Right lobe of liver (tissue), 6 donors: ENCODE measurements around the gene PBXIP1. TPM values are rescaled to one million over a fixed set of nuclear protein-coding genes. Genes with fewer than 3 reads are reported as not detected.

Source experiments
- ATAC-seq, 4 donors: fragments of 200-7000 bp; cut with Tn5 transposase; one replicate each; pipeline ENCODE4 v1.9.1; 2020; ENCODE audit warnings: mild to moderate bottlenecking in 4 of 4, moderate library complexity in 4 of 4
- DNase-seq, 3 donors: peaks; one replicate each; pipeline ENCODE4 v3.0.0-alpha.2; 2020
- H3K27ac ChIP-seq, 3 donors: fragments of 200-600 bp; one replicate each; pipeline ENCODE4 v1.8.0; 2022
- H3K27me3 ChIP-seq, 2 donors: fragments of 200-600 bp; one replicate each; pipeline ENCODE4 v1.8.0; 2022
- H3K36me3 ChIP-seq, 4 donors: fragments of 200-600 bp; sonication (generic) in 1 of 4; one replicate each; pipeline versions ENCODE4 v1.5.1 to v1.8.0; 2017 to 2022; ENCODE audit warnings: control low read depth in 1 of 4
- H3K4me1 ChIP-seq, 4 donors: fragments of 200-600 bp; sonication (generic) in 1 of 4; one replicate each; pipeline versions ENCODE4 v1.5.1 to v1.8.0; 2017 to 2022; ENCODE audit warnings: control low read depth in 1 of 4
- H3K4me3 ChIP-seq, 3 donors: fragments of 200-600 bp; one replicate each; pipeline ENCODE4 v1.8.0; 2022
- H3K9me3 ChIP-seq, 4 donors: fragments of 200-600 bp; sonication (generic) in 1 of 4; one replicate each; pipeline versions ENCODE4 v1.5.1 to v1.8.0; 2017 to 2022; ENCODE audit warnings: control low read depth in 1 of 4
- CTCF ChIP-seq, 4 donors: fragments of 200-600 bp in 3 of 4; fragments of 450-650 bp in 1 of 4; IDR thresholded peaks; one replicate each; pipeline versions ENCODE4 v1.5.1 to v1.8.0; 2016 to 2022; ENCODE audit warnings: antibody characterized with exemption in 4 of 4, mild to moderate bottlenecking in 2 of 4
- POLR2A ChIP-seq: fragments of 450-650 bp; IDR thresholded peaks from one replicate; pipeline ENCODE4 v1.6.1; 2017; ENCODE audit warnings: antibody characterized with exemption, mild to moderate bottlenecking
- WGBS: methylation state at CpG from one replicate; pipeline ENCODE4 v1.1.6; 2018; ENCODE audit warnings: low coverage, low lambda C conversion rate; ENCODE audit not compliant: insufficient coverage; ENCODE audit errors: missing lambda C conversion rate; 5-methylcytosine and 5-hydroxymethylcytosine counted together
- intact Hi-C, 2 donors: fragments of 100-400 bp; cut with DNase I; formaldehyde crosslinking; loops; one replicate each; pipeline versions ENCODE4 v1.11.2 to v1.14.1; 2022
- total RNA-seq, 6 experiments: library from RNA; depleted of rRNA in 2 of 6; stranded (reverse); fragments of >200 nt in 2 of 6; fragmentation: NEBNext Ultra II Directional in 3 of 6; extraction: Animal tissue kit (Norgen Biotek cat#: 25700) in 3 of 6; gene quantifications; one replicate each; pipeline versions ENCODE4 v1.1.0 to v1.2.4, GENCODE V29; 2016 to 2023
- donor health status: DM: no; HTN: yes; CAD: no.
- donor health status: DM: no; HTN: no; CAD: no.
- donor health status: DM: no; HTN: no; CAD: no.
- donor health status: DM: no; HTN: yes; CAD: no.
- donor health status: DM: no; HTN: yes; CAD: no.

The PBXIP1 gene
- total RNA-seq, 6 experiments from 2014 or later, result 16.7 to 25.9 (median 19.1) TPM

GRCh38 chr1:155001425-155001674 lies 45.5 kb upstream of the PBXIP1 start:
- no peaks in the 10 kb centered on the region for H3K36me3 ChIP-seq
- 0% methylated on average over 8 of the region's 11 CpGs for WGBS
- TF ChIP-seq CTCF (IDR thresholded peaks at IDR 0.05) (no peak), POLR2A (no peak)
- peak overlapping the region; percentile 85 to 93 (median 91) for H3K4me3 ChIP-seq
- ATAC-seq (no peak), DNase-seq (no peak)
- intact Hi-C loops, result no loop called here
- H3K9me3 ChIP-seq, result no peaks in the 10 kb centered on the region
- H3K27me3 ChIP-seq, result no peaks in the 10 kb centered on the region
- H3K4me1 ChIP-seq, result peaks cover 0 to 39% (median 16%) of the 10 kb centered on the region in 4 donors
- H3K27ac ChIP-seq, result peak overlapping the region; percentile 76 to 95 (median 93)

- Histone ChIP-seq H3K36me3 (no peaks in the 10 kb centered on the region), H3K27ac (peak overlapping the region; percentile 76 to 95 (median 93)), H3K4me1 (peaks cover 0 to 38% (median 13%) of the 10 kb centered on the region in 4 donors), H3K4me3 (peak overlapping the region; percentile 85 to 93 (median 91)), H3K27me3 (no peaks in the 10 kb centered on the region), H3K9me3 (no peaks in the 10 kb centered on the region)
- DNase-seq, result peak; percentile 93 to 98 (median 97)
- intact Hi-C loops, result no loop called here
- under 1% methylated on average over 27 of the region's 43 CpGs for WGBS
- peak; percentile 53 to 66 (median 62) for ATAC-seq
- TF ChIP-seq POLR2A (peak; percentile 88), CTCF (IDR thresholded peaks at IDR 0.05) (peak in 2 of 4 donors; percentile 7 to 15)
These were observed 45.0 kb upstream of the PBXIP1 start for GRCh38 chr1:155000726-155001424.

- peak in 2 of 3 donors; percentile 51 to 68 for DNase-seq
- ATAC-seq, result no peak
These were observed 44.5 kb upstream of the PBXIP1 start for GRCh38 chr1:155000411-155000725.

GRCh38 chr1:154999571-155000410 lies 43.9 kb upstream of the PBXIP1 start:
- no peaks in the 10 kb centered on the region for H3K36me3 ChIP-seq
- peak overlapping the region; percentile 76 to 95 (median 93) for H3K27ac ChIP-seq
- intact Hi-C loops, result no loop called here
- TF ChIP-seq CTCF (IDR thresholded peaks at IDR 0.05), result no peak
- no peak for TF ChIP-seq POLR2A
- peak overlapping the region; percentile 21 to 93 (median 91) for H3K4me3 ChIP-seq
- H3K4me1 ChIP-seq, result peaks cover 0 to 27% (median 6%) of the 10 kb centered on the region in 4 donors
- no peaks in the 10 kb centered on the region for H3K9me3 ChIP-seq
- WGBS, result 0% methylated on average over 18 of the region's 50 CpGs
- no peaks in the 10 kb centered on the region for H3K27me3 ChIP-seq
- ATAC-seq (no peak), DNase-seq (peak in 2 of 3 donors; percentile 45 to 61)

More at GRCh38 chr1:155000411-155000725, 44.5 kb upstream of the PBXIP1 start:
- 0% methylated on average over 6 of the region's 13 CpGs for WGBS
- Histone ChIP-seq H3K27ac (peak overlapping the region; percentile 76 to 95 (median 93)), H3K4me1 (peaks cover 0 to 33% (median 11%) of the 10 kb centered on the region in 4 donors), H3K36me3 (no peaks in the 10 kb centered on the region), H3K9me3 (no peaks in the 10 kb centered on the region), H3K27me3 (no peaks in the 10 kb centered on the region), H3K4me3 (peak overlapping the region; percentile 85 to 93 (median 91))
- TF ChIP-seq POLR2A, result no peak
- no peak for TF ChIP-seq CTCF (IDR thresholded peaks at IDR 0.05)
- intact Hi-C loops, result no loop called here
